Heart left ventricle (tissue), 16 donors: Measurements from ENCODE around the gene GAS7. TPM values are rescaled to one million over a fixed set of nuclear protein-coding genes. Genes with fewer than 3 reads are reported as not detected.

Source experiments
- ATAC-seq, 4 donors: fragments of 200-7000 bp; cut with Tn5 transposase; one replicate each; pipeline ENCODE4 v1.9.1; 2020 to 2022; ENCODE audit warnings: moderate library complexity in 4 of 4, mild to moderate bottlenecking in 3 of 4, moderate number of reproducible peaks in 1 of 4
- DNase-seq, 5 donors: peaks; one replicate each; pipeline ENCODE4 v3.0.0-alpha.2; 2020
- H3K27ac ChIP-seq, 12 donors: fragments of 200-600 bp; sonication (generic) in 4 of 12; one replicate each; pipeline versions ENCODE4 v1.5.0 to v1.8.0; 2016 to 2022; ENCODE audit warnings: mild to moderate bottlenecking in 2 of 12
- H3K27me3 ChIP-seq, 9 donors: fragments of 200-600 bp; sonication (generic) in 2 of 9; one replicate each; pipeline versions ENCODE4 v1.5.1 to v1.8.0; 2016 to 2022; ENCODE audit warnings: mild to moderate bottlenecking in 3 of 9
- H3K36me3 ChIP-seq, 9 donors: fragments of 200-600 bp; sonication (generic) in 2 of 9; one replicate each; pipeline versions ENCODE4 v1.5.0 to v1.8.0; 2018 to 2022; ENCODE audit warnings: mild to moderate bottlenecking in 2 of 9
- H3K4me1 ChIP-seq, 12 donors: fragments of 200-600 bp; sonication (generic) in 4 of 12; one replicate each; pipeline versions ENCODE4 v1.5.0 to v1.8.0; 2016 to 2022; ENCODE audit warnings: mild to moderate bottlenecking in 3 of 12
- H3K4me3 ChIP-seq, 12 donors: fragments of 200-600 bp; sonication (generic) in 4 of 12; one replicate each; pipeline versions ENCODE4 v1.5.0 to v1.8.0; 2017 to 2022; ENCODE audit warnings: mild to moderate bottlenecking in 9 of 12, moderate library complexity in 4 of 12
- H3K9me3 ChIP-seq, 12 donors: fragments of 200-600 bp; sonication (generic) in 4 of 12; one replicate each; pipeline versions ENCODE4 v1.5.0 to v1.8.0; 2016 to 2022; ENCODE audit warnings: mild to moderate bottlenecking in 1 of 12
- CTCF ChIP-seq, 12 donors: fragments of 200-600 bp; sonication (generic) in 4 of 12; IDR thresholded peaks; one replicate each; pipeline versions ENCODE4 v1.5.0 to v1.8.0; 2018 to 2022; ENCODE audit warnings: antibody characterized with exemption in 12 of 12, mild to moderate bottlenecking in 5 of 12
- POLR2A ChIP-seq, 2 donors: fragments of 450-650 bp; IDR thresholded peaks; one replicate each; pipeline ENCODE4 v1.6.1; 2017; ENCODE audit warnings: antibody characterized with exemption in 2 of 2, mild to moderate bottlenecking in 2 of 2, moderate library complexity in 2 of 2
- WGBS, 4 donors: extraction: QIAGEN DNeasy Blood & Tissue Kit in 2 of 4; methylation state at CpG; one replicate each; pipeline versions ENCODE4 v1.1.5 to v1.1.7; 2013 to 2018; 5-methylcytosine and 5-hydroxymethylcytosine counted together
- intact Hi-C, 10 donors: fragments of 100-400 bp; cut with DNase I; formaldehyde crosslinking; loops; one replicate each; pipeline versions ENCODE4 v1.11.1 to v1.14.2; 2022
- polyA plus RNA-seq, 2 donors: library from polyadenylated mRNA; stranded (reverse); fragments of 200-250 nt; gene quantifications; one replicate each; pipeline ENCODE4 v1.2.3, GENCODE V29; 2013
- total RNA-seq, 9 donors: library from RNA; depleted of rRNA in 2 of 9; stranded (reverse); fragments of >200 nt in 2 of 9; fragmentation: NEBNext Ultra II Directional in 3 of 9; extraction: Animal tissue kit (Norgen Biotek cat#: 25700) in 3 of 9; gene quantifications; one replicate each; pipeline versions ENCODE4 v1.1.0 to v1.2.4, GENCODE V29; 2016 to 2023
- donor health status: ischemic (EF 13 %, LVEDD 7.1; RV severe dilation, severe dysfunction).
- donor health status: healthy with polysubstance abuse.
- donor health status: DM: no; HTN: yes; CAD: no.
- donor health status: DM: no; HTN: no; CAD: no.
- donor health status: ischemic (EF 25% LVEDD 6.9; RV normal size, moderate dysfunction).
- donor health status: ischemic (EF 25% LVEDD 5.7; RV mildly dilated, moderate dysfunction).
- donor health status: healthy.
- donor health status: DM: yes; HTN: yes; CAD: no.
- donor health status: ischemic (EF 35%, LVEDD 5.7; RV mildly dilated, moderate dysfunction).
- donor health status: nonischemic (EF 11% LVEDD 7.7; RV severe dilation, severe dysfunction).
- donor health status: DM: yes; HTN: yes; CAD: no.
- donor health status: PGD.
- donor health status: ischemic (EF 29% LVEDD 5.4; RV normal size, mild dysfunction).
- donor health status: nonischemic (EF 23%, LVEDD 6.1; RV moderate dilation, normal function).

Gene GAS7
- total and polyA plus RNA-seq, 11 donors = 19.4 to 86.5 (median 65.1) TPM

GRCh38 chr17:10197362-10197720 is 1.1 kb downstream of the GAS7 start:
- TF ChIP-seq CTCF (IDR thresholded peaks at IDR 0.05) (no peak), POLR2A (IDR thresholded peaks at IDR 0.05) (no peak)
- intact Hi-C loops = loop anchor here in 4 of 10 donors (5.0 to 10.0 kb wide), 4 partner anchors 75 to 85 kb away; no protein-coding TSS in a partner anchor
- Histone ChIP-seq H3K36me3 (no peaks in the 10 kb centered on the region), H3K9me3 (peaks cover 0 to 20% (median 13%) of the 10 kb centered on the region in 12 donors), H3K27ac (peak overlapping the region in 9 of 12 donors; percentile 42 to 84 (median 56)), H3K4me1 (peaks cover 0 to 33% (median 5%) of the 10 kb centered on the region in 12 donors), H3K27me3 (peaks cover 0 to 16% (median 3%) of the 10 kb centered on the region in 9 donors), H3K4me3 (peak overlapping the region; percentile 64 to 84 (median 72))
- ATAC-seq (peak; percentile 59 to 78 (median 72)), DNase-seq (peak in 4 of 5 donors; percentile 43 to 70 (median 62))
- 8 to 23% (median 12%) methylated on average over 6 to 11 of the region's 11 CpGs for WGBS, 4 donors

GRCh38 chr17:10196941-10197340 is 1.5 kb downstream of the GAS7 start:
- peak overlapping the region in 8 of 12 donors; percentile 42 to 84 (median 56) for H3K27ac ChIP-seq

GRCh38 chr17:10196384-10196895 is 2.0 kb downstream of the GAS7 start:
- intact Hi-C loops = loop anchor here in 4 of 10 donors (5.0 to 10.0 kb wide), 4 partner anchors 74 to 84 kb away; no protein-coding TSS in a partner anchor
- DNase-seq = no peak
- ATAC-seq = no peak
- peaks cover 0 to 35% (median 5%) of the 10 kb centered on the region in 12 donors for H3K4me1 ChIP-seq
- TF ChIP-seq POLR2A (IDR thresholded peaks at IDR 0.05) = no peak
- TF ChIP-seq CTCF (IDR thresholded peaks at IDR 0.05) = no peak
- 75 to 86% (median 81%) methylated on average over 11 of the region's 11 CpGs for WGBS, 4 donors
- peak overlapping the region in 4 of 12 donors; percentile 42 to 84 (median 72) for H3K27ac ChIP-seq
- peak overlapping the region in 8 of 12 donors; percentile 64 to 84 (median 78) for H3K4me3 ChIP-seq
- peaks cover 0 to 16% (median 3%) of the 10 kb centered on the region in 9 donors for H3K27me3 ChIP-seq
- no peaks in the 10 kb centered on the region for H3K36me3 ChIP-seq
- H3K9me3 ChIP-seq = peaks cover 0 to 20% (median 13%) of the 10 kb centered on the region in 12 donors

More at GRCh38 chr17:10196941-10197340, 1.5 kb downstream of the GAS7 start:
- Histone ChIP-seq H3K4me3 (peak overlapping the region; percentile 64 to 84 (median 72)), H3K9me3 (peaks cover 0 to 20% (median 13%) of the 10 kb centered on the region in 12 donors), H3K4me1 (peaks cover 0 to 35% (median 5%) of the 10 kb centered on the region in 12 donors), H3K36me3 (no peaks in the 10 kb centered on the region), H3K27me3 (peaks cover 0 to 16% (median 3%) of the 10 kb centered on the region in 9 donors)
- intact Hi-C loops = loop anchor here in 4 of 10 donors (5.0 to 10.0 kb wide), 4 partner anchors 75 to 85 kb away; no protein-coding TSS in a partner anchor
- WGBS, 4 donors = 53 to 68% (median 64%) methylated on average over 4 of the region's 4 CpGs
- DNase-seq (no peak), ATAC-seq (no peak)
- no peak for TF ChIP-seq POLR2A (IDR thresholded peaks at IDR 0.05)
- no peak for TF ChIP-seq CTCF (IDR thresholded peaks at IDR 0.05)

- intact Hi-C loops = loop anchor here in 4 of 10 donors (5.0 to 10.0 kb wide), 4 partner anchors 73 to 83 kb away; no protein-coding TSS in a partner anchor
- Histone ChIP-seq H3K9me3 (peaks cover 0 to 20% (median 13%) of the 10 kb centered on the region in 12 donors), H3K4me3 (no peak overlapping the region), H3K4me1 (peaks cover 0 to 35% (median 5%) of the 10 kb centered on the region in 12 donors), H3K27me3 (peaks cover 0 to 16% (median 3%) of the 10 kb centered on the region in 9 donors), H3K27ac (peak overlapping the region in 1 of 12 donors; percentile 46), H3K36me3 (no peaks in the 10 kb centered on the region)
- no peak for ATAC-seq
- no peak for TF ChIP-seq POLR2A (IDR thresholded peaks at IDR 0.05)
- TF ChIP-seq CTCF (IDR thresholded peaks at IDR 0.05) = no peak
- DNase-seq = peak in 2 of 5 donors; percentile 15 to 37
- 86 to 93% (median 90%) methylated on average over 4 of the region's 4 CpGs for WGBS, 4 donors
These were observed 3.2 kb downstream of the GAS7 start for GRCh38 chr17:10195090-10195805.
